ENCODE data around the gene TNFRSF1A. TPM values are rescaled to one million over a fixed set of nuclear protein-coding genes. Genes with fewer than 3 reads are reported as not detected.

The TNFRSF1A gene
- total RNA-seq, 2 donors from 2014 or later, result 91.1 to 168 TPM

- H3K4me1 ChIP-seq (replicated peaks), result peaks cover 33% of the 10 kb centered on the region
- DNase-seq (ENCODE audit: low spot score), result no peak
- peak overlapping the region; percentile 83 to 87 for H3K27ac ChIP-seq
- WGBS, result 87% methylated on average over 4 of the region's 4 CpGs
- H3K9me3 ChIP-seq, result no peaks in the 10 kb centered on the region
- TF ChIP-seq CTCF (IDR thresholded peaks at IDR 0.05), result no peak
- TF ChIP-seq POLR2A (IDR thresholded peaks at IDR 0.05), result no peak
- no peak for TF ChIP-seq POLR2AphosphoS5 (IDR thresholded peaks at IDR 0.05)
- H3K27me3 ChIP-seq (replicated peaks; ENCODE audit: insufficient read depth), result no peaks in the 10 kb centered on the region
- intact Hi-C loops (cut with DNase I), result no loop called here
- H3K4me3 ChIP-seq, result peak overlapping the region in 1 of 2 donors; percentile 17
- no peaks in the 10 kb centered on the region for H3K36me3 ChIP-seq
These were observed 28.7 kb upstream of the TNFRSF1A start for GRCh38 chr12:6370576-6370935.

DNA sequence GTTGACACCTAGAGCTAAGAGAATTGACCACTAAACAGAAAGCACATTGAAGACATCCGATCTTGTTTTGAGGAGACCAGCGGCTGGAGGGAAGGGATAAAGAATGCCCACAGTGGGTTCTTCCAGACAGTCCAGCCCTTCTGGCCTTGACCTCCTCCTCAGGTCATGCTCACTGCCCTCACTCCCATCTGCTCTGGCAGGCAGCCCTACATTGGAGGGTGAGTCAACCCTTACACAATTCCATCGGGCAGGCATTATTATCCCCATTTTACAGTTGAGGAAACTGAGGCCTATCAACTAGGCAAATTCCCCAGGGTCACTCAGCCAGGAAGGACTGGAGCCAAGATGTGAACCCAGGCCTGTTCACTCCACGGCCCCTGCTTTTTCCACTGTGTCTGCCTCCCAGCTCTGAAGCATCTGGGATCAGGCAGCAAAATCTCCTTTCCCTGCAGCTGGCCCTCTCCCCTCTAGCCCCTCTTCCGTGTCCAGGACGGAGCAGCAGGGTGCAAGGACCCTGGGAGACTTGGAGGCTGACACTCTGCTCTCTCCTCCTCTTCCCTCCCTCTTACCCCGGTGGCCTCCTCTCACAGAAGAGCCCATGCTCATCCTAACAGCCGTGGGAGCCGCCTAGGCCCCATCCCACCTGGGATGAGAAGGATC, 28.2 kb upstream of the TNFRSF1A start:
- Histone ChIP-seq H3K4me1 (replicated peaks) (peaks cover 28% of the 10 kb centered on the region), H3K27ac (peak overlapping the region; percentile 83 to 87)
- 93% methylated on average over 9 of the region's 9 CpGs for WGBS

DNA sequence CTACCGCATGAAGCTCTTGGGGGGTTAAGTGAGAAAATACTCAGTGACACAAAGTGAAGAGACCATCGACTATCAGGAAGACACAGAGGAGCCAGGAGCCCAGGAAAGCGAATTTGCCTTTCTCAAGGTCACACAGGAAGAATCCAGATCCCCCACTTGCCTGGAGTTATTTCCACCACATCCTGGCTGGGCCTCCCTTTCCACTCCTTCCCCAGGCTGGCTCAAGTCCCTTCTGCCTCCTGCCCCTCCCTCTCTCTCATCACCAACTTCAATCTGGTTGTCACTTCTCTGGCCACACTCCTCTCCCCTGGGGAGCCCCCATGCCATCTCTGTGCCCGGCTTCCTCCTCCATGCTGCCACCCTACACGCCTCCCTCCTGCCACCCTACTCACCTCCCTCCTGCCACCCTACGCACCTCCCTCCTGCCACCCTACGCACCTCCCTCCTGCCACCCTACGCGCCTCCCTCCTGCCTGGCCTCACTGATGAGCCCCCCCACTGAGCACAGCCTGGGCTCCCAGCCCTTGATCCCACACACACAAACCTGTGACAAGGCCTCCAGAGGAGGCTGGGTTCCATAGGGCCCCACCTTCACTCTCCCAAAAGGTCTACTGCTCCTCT, 27.1 kb upstream of the TNFRSF1A start:
- H3K9me3 ChIP-seq, result no peaks in the 10 kb centered on the region
- H3K27me3 ChIP-seq (replicated peaks; ENCODE audit: insufficient read depth), result no peaks in the 10 kb centered on the region
- no peak overlapping the region for H3K4me3 ChIP-seq
- H3K27ac ChIP-seq, result peak overlapping the region; percentile 12 to 21
- H3K36me3 ChIP-seq, result no peaks in the 10 kb centered on the region
- intact Hi-C loops (cut with DNase I), result no loop called here
- no peak for TF ChIP-seq POLR2A (IDR thresholded peaks at IDR 0.05)
- TF ChIP-seq CTCF (IDR thresholded peaks at IDR 0.05), result no peak
- no peak for TF ChIP-seq POLR2AphosphoS5 (IDR thresholded peaks at IDR 0.05)
- WGBS, result 92% methylated on average over 9 of the region's 9 CpGs
- peaks cover 21% of the 10 kb centered on the region for H3K4me1 ChIP-seq (replicated peaks)
- DNase-seq (ENCODE audit: low spot score), result no peak

More for the DNA sequence above, 28.2 kb upstream of the TNFRSF1A start:
- Histone ChIP-seq H3K27me3 (replicated peaks; ENCODE audit: insufficient read depth) (no peaks in the 10 kb centered on the region), H3K36me3 (no peaks in the 10 kb centered on the region), H3K9me3 (no peaks in the 10 kb centered on the region), H3K4me3 (no peak overlapping the region)
- no peak for DNase-seq (ENCODE audit: low spot score)
- TF ChIP-seq POLR2AphosphoS5 (IDR thresholded peaks at IDR 0.05), result no peak
- no peak for TF ChIP-seq POLR2A (IDR thresholded peaks at IDR 0.05)
- TF ChIP-seq CTCF (IDR thresholded peaks at IDR 0.05), result no peak
- intact Hi-C loops (cut with DNase I), result no loop called here

GRCh38 chr12:6367969-6368892, 26.4 kb upstream of the TNFRSF1A start:
- Histone ChIP-seq H3K9me3 (no peaks in the 10 kb centered on the region), H3K4me3 (no peak overlapping the region), H3K4me1 (replicated peaks) (peaks cover 21% of the 10 kb centered on the region), H3K27me3 (replicated peaks; ENCODE audit: insufficient read depth) (no peaks in the 10 kb centered on the region), H3K27ac (peak overlapping the region; percentile 12 to 21), H3K36me3 (no peaks in the 10 kb centered on the region)
- TF ChIP-seq POLR2AphosphoS5 (IDR thresholded peaks at IDR 0.05) (no peak), POLR2A (IDR thresholded peaks at IDR 0.05) (no peak)
- no peak for DNase-seq (ENCODE audit: low spot score)
- WGBS, result 61% methylated on average over 15 of the region's 15 CpGs
- intact Hi-C loops (cut with DNase I), result no loop called here
